ENCODE data around the gene PLXDC2. TPM values are rescaled to one million over a fixed set of nuclear protein-coding genes. Genes with fewer than 3 reads are reported as not detected.

Gene PLXDC2
- total RNA-seq, 6 experiments from 2014 or later = 4.1 to 6.5 (median 5.3) TPM

DNA sequence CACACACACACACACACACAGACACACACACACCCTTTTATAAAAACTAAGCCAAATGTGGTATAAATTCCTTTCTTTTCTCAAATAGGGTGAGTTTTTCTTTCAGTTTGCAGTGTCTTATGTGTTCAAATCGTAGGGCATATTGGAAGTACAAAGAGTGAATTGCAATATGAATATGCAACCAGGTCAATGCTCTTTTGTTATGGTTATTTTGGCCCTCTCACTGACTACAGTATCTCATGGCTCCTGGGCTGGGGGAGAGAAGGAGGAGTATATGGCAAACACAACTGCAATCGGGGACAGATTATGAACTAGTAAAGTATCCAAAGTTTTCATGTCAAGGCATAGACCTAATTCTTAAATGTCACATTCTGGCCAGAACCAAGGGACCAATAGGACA lies 301.9 kb downstream of the PLXDC2 start:
- TF ChIP-seq, protein P1, sequence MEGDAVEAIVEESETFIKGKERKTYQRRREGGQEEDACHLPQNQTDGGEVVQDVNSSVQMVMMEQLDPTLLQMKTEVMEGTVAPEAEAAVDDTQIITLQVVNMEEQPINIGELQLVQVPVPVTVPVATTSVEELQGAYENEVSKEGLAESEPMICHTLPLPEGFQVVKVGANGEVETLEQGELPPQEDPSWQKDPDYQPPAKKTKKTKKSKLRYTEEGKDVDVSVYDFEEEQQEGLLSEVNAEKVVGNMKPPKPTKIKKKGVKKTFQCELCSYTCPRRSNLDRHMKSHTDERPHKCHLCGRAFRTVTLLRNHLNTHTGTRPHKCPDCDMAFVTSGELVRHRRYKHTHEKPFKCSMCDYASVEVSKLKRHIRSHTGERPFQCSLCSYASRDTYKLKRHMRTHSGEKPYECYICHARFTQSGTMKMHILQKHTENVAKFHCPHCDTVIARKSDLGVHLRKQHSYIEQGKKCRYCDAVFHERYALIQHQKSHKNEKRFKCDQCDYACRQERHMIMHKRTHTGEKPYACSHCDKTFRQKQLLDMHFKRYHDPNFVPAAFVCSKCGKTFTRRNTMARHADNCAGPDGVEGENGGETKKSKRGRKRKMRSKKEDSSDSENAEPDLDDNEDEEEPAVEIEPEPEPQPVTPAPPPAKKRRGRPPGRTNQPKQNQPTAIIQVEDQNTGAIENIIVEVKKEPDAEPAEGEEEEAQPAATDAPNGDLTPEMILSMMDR (IDR thresholded peaks at IDR 0.05) = no peak
- no peak for TF ChIP-seq POLR2A (IDR thresholded peaks at IDR 0.05)

DNA sequence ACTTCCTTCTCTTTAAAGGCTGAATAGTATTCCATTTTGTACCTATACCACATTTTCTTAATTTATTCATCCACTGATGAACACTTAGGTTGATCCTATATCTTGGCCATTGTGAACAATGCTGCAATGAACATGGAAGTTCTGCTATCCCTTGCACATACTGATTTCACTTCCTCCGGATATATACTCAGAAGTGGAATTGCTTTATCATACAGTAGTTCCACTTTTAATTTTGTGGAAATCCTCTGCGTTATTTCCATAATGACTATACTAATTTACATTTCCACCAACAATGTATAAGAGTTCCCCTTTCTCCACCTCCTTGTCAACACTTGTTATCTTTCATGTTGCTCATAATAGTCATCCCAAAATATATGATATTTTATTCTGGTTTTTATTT lies 312.6 kb downstream of the PLXDC2 start:
- no peaks in the 10 kb centered on the region for H3K36me3 ChIP-seq
- TF ChIP-seq POLR2A (IDR thresholded peaks at IDR 0.05) = no peak
- TF ChIP-seq, protein P1 (IDR thresholded peaks at IDR 0.05) = no peak
- intact Hi-C loops (cut with DNase I) = no loop called here
- H3K9me3 ChIP-seq = no peaks in the 10 kb centered on the region
- 81% methylated on average over 2 of the region's 2 CpGs for WGBS (ENCODE audit: insufficient coverage, low coverage, low lambda C conversion rate, missing lambda C conversion rate)
- peak in 1 of 4 donors; percentile 24 for ATAC-seq
- H3K4me3 ChIP-seq = no peak overlapping the region
- no peaks in the 10 kb centered on the region for H3K4me1 ChIP-seq
- no peaks in the 10 kb centered on the region for H3K27me3 ChIP-seq
- DNase-seq = no peak
- H3K27ac ChIP-seq = no peak overlapping the region

More for the DNA sequence above, 301.9 kb downstream of the PLXDC2 start:
- Histone ChIP-seq H3K36me3 (no peaks in the 10 kb centered on the region), H3K27ac (no peak overlapping the region), H3K4me3 (no peak overlapping the region), H3K4me1 (no peaks in the 10 kb centered on the region), H3K9me3 (no peaks in the 10 kb centered on the region), H3K27me3 (no peaks in the 10 kb centered on the region)
- intact Hi-C loops (cut with DNase I) = no loop called here
- 32% methylated on average over 2 of the region's 2 CpGs for WGBS (ENCODE audit: insufficient coverage, low coverage, low lambda C conversion rate, missing lambda C conversion rate)
- no peak for DNase-seq
- no peak for ATAC-seq

DNA sequence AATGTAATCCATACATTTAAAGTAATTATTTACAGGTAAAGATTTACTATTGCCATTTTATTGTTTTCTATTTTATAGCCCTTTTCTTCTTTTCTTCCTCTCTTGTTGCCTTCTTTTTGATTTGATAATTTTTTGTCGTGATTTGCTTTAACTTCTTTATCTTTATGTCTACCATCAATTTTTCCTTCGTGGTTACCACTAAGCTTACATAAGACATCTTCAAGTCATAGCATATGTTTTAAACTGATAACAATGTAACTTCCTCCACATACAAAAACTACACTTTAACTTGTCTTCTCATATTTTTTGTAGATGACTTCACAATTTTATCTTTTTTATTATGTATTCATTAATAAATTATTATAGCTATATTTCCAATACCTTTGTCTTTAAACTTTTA lies 316.6 kb downstream of the PLXDC2 start:
- no peaks in the 10 kb centered on the region for H3K27me3 ChIP-seq
- H3K27ac ChIP-seq = no peak overlapping the region
- ATAC-seq = no peak
- TF ChIP-seq POLR2A (IDR thresholded peaks at IDR 0.05) = no peak
- TF ChIP-seq, protein P1 (IDR thresholded peaks at IDR 0.05) = no peak
- no peak for DNase-seq
- no peaks in the 10 kb centered on the region for H3K9me3 ChIP-seq
- WGBS (ENCODE audit: insufficient coverage, low coverage, low lambda C conversion rate, missing lambda C conversion rate) = 65% methylated on average over 2 of the region's 2 CpGs
- H3K4me1 ChIP-seq = no peaks in the 10 kb centered on the region
- no peaks in the 10 kb centered on the region for H3K36me3 ChIP-seq
- H3K4me3 ChIP-seq = no peak overlapping the region
- intact Hi-C loops (cut with DNase I) = no loop called here

DNA sequence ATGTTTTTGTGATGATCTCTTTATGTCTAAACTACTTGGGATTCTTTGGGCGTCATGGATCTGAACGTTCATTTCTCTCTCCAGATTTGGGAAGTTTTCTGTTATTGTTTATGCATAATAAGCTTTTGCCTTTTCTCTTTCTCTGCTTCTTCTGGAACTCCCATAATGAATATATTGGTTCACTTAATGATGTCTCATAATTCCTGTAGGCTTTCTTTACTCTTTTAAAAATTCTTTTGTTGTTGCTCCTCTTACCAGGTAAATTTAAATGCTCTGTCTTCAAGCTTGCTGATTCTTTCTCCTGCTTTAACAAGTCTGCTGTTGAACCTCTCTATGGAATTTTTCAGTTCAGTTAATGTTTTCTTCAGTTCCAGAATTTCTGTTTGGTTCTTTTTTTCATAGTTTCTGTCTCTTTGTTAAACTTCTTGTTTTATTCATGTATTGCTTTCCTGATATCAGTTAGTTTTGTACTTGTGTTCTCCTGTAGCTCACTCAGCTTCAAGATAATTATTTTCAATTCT lies 317.5 kb downstream of the PLXDC2 start:
- ATAC-seq (no peak), DNase-seq (no peak)
- no peak for TF ChIP-seq POLR2A (IDR thresholded peaks at IDR 0.05)
- intact Hi-C loops (cut with DNase I) = no loop called here
- 91% methylated on average over 2 of the region's 2 CpGs for WGBS (ENCODE audit: insufficient coverage, low coverage, low lambda C conversion rate, missing lambda C conversion rate)
- Histone ChIP-seq H3K27me3 (no peaks in the 10 kb centered on the region), H3K36me3 (no peaks in the 10 kb centered on the region), H3K4me3 (no peak overlapping the region), H3K9me3 (no peaks in the 10 kb centered on the region), H3K27ac (no peak overlapping the region), H3K4me1 (no peaks in the 10 kb centered on the region)

DNA sequence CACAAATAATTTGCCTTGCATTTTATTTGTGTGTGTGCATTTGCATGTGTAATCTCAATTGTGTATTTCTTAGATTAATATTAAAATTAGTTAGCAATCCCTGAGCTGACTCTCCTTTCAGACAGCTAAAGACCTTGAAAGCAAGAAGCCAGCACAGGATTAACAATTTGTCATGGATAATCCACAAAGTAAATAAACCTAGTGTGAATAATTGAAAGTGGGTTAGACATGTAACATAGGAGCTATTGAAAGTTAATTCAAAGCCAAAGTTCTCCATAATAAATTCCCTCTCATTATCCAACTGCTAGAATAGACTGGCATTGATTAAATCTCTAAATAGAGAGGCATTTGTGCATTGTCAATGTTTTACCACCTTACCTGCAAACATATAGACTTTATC lies 326.1 kb downstream of the PLXDC2 start:
- Histone ChIP-seq H3K9me3 (no peaks in the 10 kb centered on the region), H3K4me1 (no peaks in the 10 kb centered on the region), H3K4me3 (no peak overlapping the region), H3K27me3 (no peaks in the 10 kb centered on the region), H3K36me3 (no peaks in the 10 kb centered on the region), H3K27ac (no peak overlapping the region)
- intact Hi-C loops (cut with DNase I) = no loop called here
- DNase-seq (no peak), ATAC-seq (no peak)
- TF ChIP-seq POLR2A (IDR thresholded peaks at IDR 0.05) = no peak
- TF ChIP-seq, protein P1 (IDR thresholded peaks at IDR 0.05) = no peak
